Epithelial cell of prostate (primary cell): ENCODE data around the gene ELMO2.

Experiments used
- DNase-seq: peaks from one replicate; pipeline ENCODE4 v3.0.0-alpha.2; 2011; ENCODE audit warnings: low read depth, low spot score
- H3K27ac ChIP-seq: fragments of 450-650 bp; 2 replicates; pipeline ENCODE4 v1.5.1; 2017; ENCODE audit warnings: mild to moderate bottlenecking

The ELMO2 gene

GRCh38 chr20:46316984-46317684 is 89.3 kb downstream of the ELMO2 start:
- no peak for DNase-seq
- H3K27ac ChIP-seq = no peak overlapping the region
